ENCODE measurements around the gene NYNRIN.

GRCh38 chr14:24459331-24459730, 60.5 kb downstream of the NYNRIN start:
- TF ChIP-seq POLR2A (IDR thresholded peaks at IDR 0.05; ENCODE audit: low read depth) (no peak), EP300 (IDR thresholded peaks at IDR 0.05) (no peak), CTCF (IDR thresholded peaks at IDR 0.05) (no peak), POLR2AphosphoS5 (IDR thresholded peaks at IDR 0.05) (no peak)

All from esophagus muscularis mucosa (tissue), 4 donors.